ENCODE results near the gene MUC13. TPM values are rescaled to one million over a fixed set of nuclear protein-coding genes. Genes with fewer than 3 reads are reported as not detected.
"Not testable (repeated sequence)": the region's sequence is repeated elsewhere in the genome, so short reads cannot be mapped to it uniquely, and the experiment has no call there.

Gene MUC13
- polyA plus RNA-seq (2014; cell fraction: cytosol; rRNA removed), result 0.10 TPM in 1 of 2 replicates, not detected in the other
- polyA plus RNA-seq (2014; cell fraction: nucleus; rRNA removed), result not detected in 2 replicates

- no peak for DNase-seq (ENCODE audit: low spot score)
Observed at GRCh38 chr3:124934577-124934976, at the start of gene MUC13. Gene MUC13, minus strand, starts transcription at chr3:124934751. Its CDS starts 39 bp downstream, at chr3:124934712.

- DNase-seq (ENCODE audit: low spot score), result no peak
Observed at GRCh38 chr3:124982855-124983254, 48.3 kb upstream of the MUC13 start.

- no peak for DNase-seq (ENCODE audit: low spot score)
Observed at GRCh38 chr3:124981472-124981871, 46.9 kb upstream of the MUC13 start.

GRCh38 chr3:124978627-124979026 is 44.1 kb upstream of the MUC13 start:
- no peak for DNase-seq (ENCODE audit: low spot score)

- DNase-seq (ENCODE audit: low spot score), result no peak
Observed at GRCh38 chr3:124976383-124976782, 41.8 kb upstream of the MUC13 start.

- no peak for DNase-seq (ENCODE audit: low spot score)
Observed at GRCh38 chr3:124974691-124975090, 40.1 kb upstream of the MUC13 start.

- no peak for DNase-seq (ENCODE audit: low spot score)
Observed at GRCh38 chr3:124973290-124973689, 38.7 kb upstream of the MUC13 start.

GRCh38 chr3:124972457-124972856 is 37.9 kb upstream of the MUC13 start:
- DNase-seq (ENCODE audit: low spot score), result no peak

GRCh38 chr3:124969963-124970722 is 35.6 kb upstream of the MUC13 start:
- no peak for DNase-seq (ENCODE audit: low spot score)

GRCh38 chr3:124969190-124969589 is 34.6 kb upstream of the MUC13 start:
- no peak for DNase-seq (ENCODE audit: low spot score)

- DNase-seq (ENCODE audit: low spot score), result no peak
Observed at GRCh38 chr3:124967964-124968363, 33.4 kb upstream of the MUC13 start.

- no peak for DNase-seq (ENCODE audit: low spot score)
Observed at GRCh38 chr3:124966521-124967445, 32.2 kb upstream of the MUC13 start.

- no peak for DNase-seq (ENCODE audit: low spot score)
Observed at GRCh38 chr3:124965413-124965812, 30.9 kb upstream of the MUC13 start.

- DNase-seq (ENCODE audit: low spot score), result no peak
Observed at GRCh38 chr3:124964387-124964786, 29.8 kb upstream of the MUC13 start.

- DNase-seq (ENCODE audit: low spot score), result no peak
Observed at GRCh38 chr3:124963755-124964154, 29.2 kb upstream of the MUC13 start.

- no peak for DNase-seq (ENCODE audit: low spot score)
Observed at GRCh38 chr3:124962403-124962940, 27.9 kb upstream of the MUC13 start.

GRCh38 chr3:124960698-124961097 is 26.1 kb upstream of the MUC13 start:
- DNase-seq (ENCODE audit: low spot score), result no peak

GRCh38 chr3:124960105-124960504 is 25.6 kb upstream of the MUC13 start:
- peak; percentile 25 for DNase-seq (ENCODE audit: low spot score)

GRCh38 chr3:124957951-124958350 is 23.4 kb upstream of the MUC13 start:
- not testable (repeated sequence) for DNase-seq (ENCODE audit: low spot score)

- DNase-seq (ENCODE audit: low spot score), result no peak
Observed at GRCh38 chr3:124952282-124952855, 17.8 kb upstream of the MUC13 start.

GRCh38 chr3:124951511-124952281 is 17.1 kb upstream of the MUC13 start:
- DNase-seq (ENCODE audit: low spot score), result no peak
